OCI-LY3 (cell line): ENCODE measurements around the gene CACNA1C.

Experiments
- H2AFZ ChIP-seq: fragments of 200-600, 300-600 bp; shearing (Covaris generic); 2 replicates; pipeline ENCODE4 v1.6.0; 2014; ENCODE audit warnings: antibody characterized with exemption, low read depth, low read length
- H3K27ac ChIP-seq: fragments of 200-600, 300-600 bp; sonication (generic); 2 replicates; pipeline ENCODE4 v1.5.1; 2014; ENCODE audit warnings: mild to moderate bottlenecking, low read length, moderate library complexity, mixed read lengths
- H3K27me3 ChIP-seq: fragments of 200-600, 300-600 bp; sonication (generic); 2 replicates; pipeline ENCODE4 v1.6.1; 2014; ENCODE audit warnings: low read depth, low read length, mixed read lengths
- H3K36me3 ChIP-seq: fragments of 200-600, 300-600 bp; sonication (generic); replicated peaks from 2 replicates; pipeline ENCODE3; 2014; ENCODE audit warnings: low read depth, low read length, mixed read lengths
- H3K4me1 ChIP-seq: fragments of 300-600, 200-600 bp; sonication (generic); 2 replicates; pipeline ENCODE4 v1.6.1; 2014; ENCODE audit warnings: low read length, mixed read lengths
- H3K4me2 ChIP-seq: fragments of 200-600, 300-600 bp; sonication (generic); 2 replicates; pipeline ENCODE4 v1.6.1; 2014; ENCODE audit warnings: low read length, mixed read lengths
- H3K4me3 ChIP-seq: fragments of 300-600, 200-600 bp; sonication (generic); 2 replicates; pipeline ENCODE4 v1.5.1; 2014; ENCODE audit warnings: antibody characterized with exemption, mild to moderate bottlenecking, low read length, moderate library complexity
- H3K79me2 ChIP-seq: fragments of 300-600, 200-600 bp; shearing (Covaris generic); 2 replicates; pipeline ENCODE4 v1.6.1; 2014; ENCODE audit warnings: mild to moderate bottlenecking, low read length, mixed read lengths
- H3K9ac ChIP-seq: fragments of 300-600, 200-600 bp; shearing (Covaris generic); 2 replicates; pipeline ENCODE4 v1.6.0; 2014; ENCODE audit warnings: mild to moderate bottlenecking, low read length, moderate library complexity
- H3K9me3 ChIP-seq: fragments of 200-600, 300-600 bp; shearing (Covaris generic); 2 replicates; pipeline ENCODE4 v1.6.1; 2014; ENCODE audit warnings: low read length, mixed read lengths; ENCODE audit not compliant: insufficient read depth
- H4K20me1 ChIP-seq: fragments of 200-600, 300-600 bp; sonication (generic); 2 replicates; pipeline ENCODE4 v1.6.1; 2016; ENCODE audit warnings: low read length, mixed read lengths; ENCODE audit not compliant: insufficient read depth
- EZH2phosphoT487 ChIP-seq: fragments of 200-600 bp; shearing (Covaris generic); IDR thresholded peaks from 2 replicates; pipeline ENCODE4 v1.6.1; 2018; ENCODE audit warnings: antibody characterized with exemption, mixed run types, low read depth
- TF ChIP-seq, protein P1 (sequence below): fragments of 200-600, 300-600 bp; sonication (generic); IDR thresholded peaks from 2 replicates; pipeline ENCODE4 v1.5.1; 2014; ENCODE audit warnings: antibody characterized with exemption, low read length, low read depth

Gene CACNA1C

DNA sequence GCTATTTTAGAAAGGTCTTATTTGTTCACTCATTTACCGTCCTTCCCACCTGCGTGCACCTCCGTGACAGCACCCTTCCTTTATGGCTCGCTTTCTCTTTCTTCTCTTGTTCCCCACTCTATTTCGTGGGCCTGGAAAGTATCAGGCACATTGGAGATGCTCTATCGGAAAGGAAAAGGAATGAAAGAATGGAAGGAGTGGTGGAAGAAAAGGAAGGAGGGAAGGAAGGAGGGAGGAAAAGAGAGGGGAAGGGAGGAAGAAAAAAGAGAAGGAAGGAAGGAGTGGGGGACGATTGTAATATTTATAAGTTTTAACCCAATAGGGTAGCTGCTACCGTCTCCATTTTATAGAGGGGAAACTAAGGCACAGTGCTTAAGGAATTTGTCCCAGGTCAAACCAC lies 363.4 kb downstream of the CACNA1C start:
- Histone ChIP-seq H3K9me3 (no peaks in the 10 kb centered on the region), H3K9ac (no peak overlapping the region), H3K79me2 (no peaks in the 10 kb centered on the region), H2AFZ (no peak overlapping the region), H3K27me3 (peaks cover 9% of the 10 kb centered on the region; the same call in 1 of the 2 replicates), H3K36me3 (no peaks in the 10 kb centered on the region), H3K4me3 (no peak overlapping the region), H3K4me2 (no peak overlapping the region), H4K20me1 (no peaks in the 10 kb centered on the region), H3K27ac (no peak overlapping the region), H3K4me1 (no peaks in the 10 kb centered on the region)
- TF ChIP-seq EZH2phosphoT487 = no peak
- TF ChIP-seq, protein P1, sequence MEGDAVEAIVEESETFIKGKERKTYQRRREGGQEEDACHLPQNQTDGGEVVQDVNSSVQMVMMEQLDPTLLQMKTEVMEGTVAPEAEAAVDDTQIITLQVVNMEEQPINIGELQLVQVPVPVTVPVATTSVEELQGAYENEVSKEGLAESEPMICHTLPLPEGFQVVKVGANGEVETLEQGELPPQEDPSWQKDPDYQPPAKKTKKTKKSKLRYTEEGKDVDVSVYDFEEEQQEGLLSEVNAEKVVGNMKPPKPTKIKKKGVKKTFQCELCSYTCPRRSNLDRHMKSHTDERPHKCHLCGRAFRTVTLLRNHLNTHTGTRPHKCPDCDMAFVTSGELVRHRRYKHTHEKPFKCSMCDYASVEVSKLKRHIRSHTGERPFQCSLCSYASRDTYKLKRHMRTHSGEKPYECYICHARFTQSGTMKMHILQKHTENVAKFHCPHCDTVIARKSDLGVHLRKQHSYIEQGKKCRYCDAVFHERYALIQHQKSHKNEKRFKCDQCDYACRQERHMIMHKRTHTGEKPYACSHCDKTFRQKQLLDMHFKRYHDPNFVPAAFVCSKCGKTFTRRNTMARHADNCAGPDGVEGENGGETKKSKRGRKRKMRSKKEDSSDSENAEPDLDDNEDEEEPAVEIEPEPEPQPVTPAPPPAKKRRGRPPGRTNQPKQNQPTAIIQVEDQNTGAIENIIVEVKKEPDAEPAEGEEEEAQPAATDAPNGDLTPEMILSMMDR = no peak

DNA sequence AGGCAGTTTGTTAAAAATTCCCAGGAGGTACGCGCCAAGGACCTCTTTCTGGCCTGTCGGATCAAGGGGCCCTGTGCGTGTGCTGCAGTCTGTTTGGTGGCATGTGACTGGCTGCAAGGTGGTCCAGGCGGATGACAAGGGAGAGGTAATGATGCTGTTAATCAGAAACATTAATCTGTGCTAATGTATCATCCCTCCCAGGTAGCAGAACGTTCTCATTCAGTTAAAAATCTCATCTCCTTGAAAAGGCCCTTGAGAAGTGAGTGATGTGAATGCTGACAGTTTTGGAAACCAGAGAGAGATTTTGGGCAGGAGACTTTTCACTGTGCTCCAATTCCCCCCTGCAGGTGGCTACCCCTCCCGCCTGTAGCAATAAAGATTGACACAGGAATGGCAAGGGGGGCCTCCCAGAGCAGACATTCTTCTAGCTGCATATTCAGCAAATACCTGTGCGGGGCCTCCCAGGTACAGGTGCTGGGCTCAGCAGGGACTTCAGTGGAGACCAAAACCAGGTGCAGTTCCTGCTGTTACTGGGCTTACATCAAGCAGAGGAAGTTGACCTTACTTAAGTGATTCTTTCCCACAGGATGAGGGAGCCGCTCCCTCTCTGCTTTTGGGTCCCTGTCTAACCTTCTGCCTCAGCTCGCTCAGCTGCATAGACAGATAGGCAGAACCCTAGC lies 364.8 kb downstream of the CACNA1C start:
- Histone ChIP-seq H3K9me3 (no peaks in the 10 kb centered on the region), H3K4me1 (no peaks in the 10 kb centered on the region), H3K36me3 (no peaks in the 10 kb centered on the region), H3K4me2 (no peak overlapping the region), H3K79me2 (no peaks in the 10 kb centered on the region), H3K9ac (no peak overlapping the region), H2AFZ (no peak overlapping the region), H3K27ac (no peak overlapping the region), H3K4me3 (no peak overlapping the region), H4K20me1 (no peaks in the 10 kb centered on the region), H3K27me3 (peaks cover 14% of the 10 kb centered on the region; the same call in 1 of the 2 replicates)
- no peak for TF ChIP-seq EZH2phosphoT487
- TF ChIP-seq, protein P1 = no peak

DNA sequence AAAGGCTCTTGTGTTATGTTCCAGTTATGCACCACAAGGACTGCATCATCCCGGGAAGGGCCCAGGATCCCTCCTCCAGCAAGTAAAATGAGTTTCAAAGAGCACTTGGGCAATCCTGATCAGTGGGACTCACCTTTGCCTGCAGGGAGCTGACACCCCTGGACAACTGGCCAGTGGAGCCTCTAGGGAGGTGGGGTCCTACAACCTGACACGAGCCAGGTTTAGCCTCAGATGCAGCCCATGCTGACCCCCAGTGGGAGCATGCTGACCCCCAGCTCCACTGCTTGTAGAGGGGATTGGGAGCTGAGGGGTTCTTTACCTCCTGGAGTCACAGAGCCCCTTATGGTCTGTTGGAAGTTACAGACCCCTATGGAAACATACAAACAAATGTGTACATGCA lies 365.8 kb downstream of the CACNA1C start:
- H3K4me2 ChIP-seq = no peak overlapping the region
- no peak overlapping the region for H2AFZ ChIP-seq

DNA sequence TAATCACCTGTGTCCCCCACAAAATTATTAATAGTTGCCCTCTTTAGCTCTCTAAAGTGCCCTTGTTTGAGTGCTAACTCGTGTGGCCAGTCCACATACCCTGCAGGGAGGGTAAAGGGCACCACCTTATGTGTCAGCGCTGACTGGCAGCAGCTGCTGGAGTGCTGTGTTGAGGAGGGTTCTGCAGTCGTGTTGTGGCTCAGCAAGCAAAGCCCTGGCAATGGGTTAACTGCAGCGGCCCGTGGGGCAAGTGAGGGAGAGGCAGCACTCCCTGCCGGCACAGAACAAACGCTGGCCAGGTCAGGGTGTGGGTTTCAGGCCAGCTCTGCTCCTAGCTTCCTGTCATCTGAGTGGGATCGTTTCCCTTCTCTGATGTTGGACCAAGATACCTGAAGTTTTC lies 369.8 kb downstream of the CACNA1C start:
- Histone ChIP-seq H3K4me2 (no peak overlapping the region), H3K27ac (no peak overlapping the region), H3K79me2 (no peaks in the 10 kb centered on the region), H4K20me1 (no peaks in the 10 kb centered on the region), H3K4me3 (no peak overlapping the region), H3K27me3 (peaks cover 27% of the 10 kb centered on the region; the same call in 1 of the 2 replicates), H3K9ac (no peak overlapping the region), H3K4me1 (no peaks in the 10 kb centered on the region), H3K9me3 (no peaks in the 10 kb centered on the region), H3K36me3 (no peaks in the 10 kb centered on the region), H2AFZ (no peak overlapping the region)
- TF ChIP-seq, protein P1 = no peak
- TF ChIP-seq EZH2phosphoT487 = no peak

More for the DNA sequence above, 365.8 kb downstream of the CACNA1C start:
- Histone ChIP-seq H3K9me3 (no peaks in the 10 kb centered on the region), H3K36me3 (no peaks in the 10 kb centered on the region), H3K79me2 (no peaks in the 10 kb centered on the region), H3K4me1 (no peaks in the 10 kb centered on the region), H3K27ac (no peak overlapping the region), H3K9ac (no peak overlapping the region), H4K20me1 (no peaks in the 10 kb centered on the region), H3K4me3 (no peak overlapping the region), H3K27me3 (peaks cover 21% of the 10 kb centered on the region; the same call in 1 of the 2 replicates)
- TF ChIP-seq EZH2phosphoT487 = no peak
- TF ChIP-seq, protein P1 = no peak
